Measurements from ENCODE around the gene HOXC6.
A peak's percentile ranks its signal among the peaks of the same experiment; 100 is the strongest.

The HOXC6 gene

GRCh38 chr12:54028314-54029201 lies at the start of gene HOXC6:
Gene HOXC6 (plus strand): TSS chr12:54028440. CDS start chr12:54028522, 82 bp downstream.
- peaks cover 27% of the 10 kb centered on the region for H3K4me1 Mint-ChIP-seq (ENCODE audit: low read depth)
- H3K9me3 Mint-ChIP-seq = no peaks in the 10 kb centered on the region
- no peak within 1 kb of the TSS for H3K27ac Mint-ChIP-seq
- H3K27me3 Mint-ChIP-seq (ENCODE audit: low read depth) = peaks cover 95% of the 10 kb centered on the region
- H3K4me3 Mint-ChIP-seq = no peak within 1 kb of the TSS
- H3K36me3 Mint-ChIP-seq (ENCODE audit: low read depth) = peaks cover 2% of the 10 kb centered on the region

GRCh38 chr12:53978477-53979356 lies 49.5 kb upstream of the HOXC6 start:
- peaks cover 3% of the 10 kb centered on the region for H3K4me1 Mint-ChIP-seq (ENCODE audit: low read depth)
- peaks cover 3% of the 10 kb centered on the region for H3K36me3 Mint-ChIP-seq (ENCODE audit: low read depth)
- no peak overlapping the region for H3K27ac Mint-ChIP-seq
- no peaks in the 10 kb centered on the region for H3K9me3 Mint-ChIP-seq
- H3K27me3 Mint-ChIP-seq (ENCODE audit: low read depth) = peaks cover 92% of the 10 kb centered on the region
- no peak overlapping the region for H3K4me3 Mint-ChIP-seq

GRCh38 chr12:53980104-53980801 lies 48.0 kb upstream of the HOXC6 start:
- H3K27me3 Mint-ChIP-seq (ENCODE audit: low read depth) = peaks cover 97% of the 10 kb centered on the region
- no peaks in the 10 kb centered on the region for H3K9me3 Mint-ChIP-seq
- H3K4me1 Mint-ChIP-seq (ENCODE audit: low read depth) = peaks cover 7% of the 10 kb centered on the region
- no peak overlapping the region for H3K4me3 Mint-ChIP-seq
- no peak overlapping the region for H3K27ac Mint-ChIP-seq
- peaks cover 3% of the 10 kb centered on the region for H3K36me3 Mint-ChIP-seq (ENCODE audit: low read depth)

- H3K9me3 Mint-ChIP-seq = no peaks in the 10 kb centered on the region
- peaks cover 95% of the 10 kb centered on the region for H3K27me3 Mint-ChIP-seq (ENCODE audit: low read depth)
- peaks cover 7% of the 10 kb centered on the region for H3K4me1 Mint-ChIP-seq (ENCODE audit: low read depth)
- peak overlapping the region; percentile 17 for H3K27ac Mint-ChIP-seq
- peaks cover 1% of the 10 kb centered on the region for H3K36me3 Mint-ChIP-seq (ENCODE audit: low read depth)
- no peak overlapping the region for H3K4me3 Mint-ChIP-seq
Observed at GRCh38 chr12:53980802-53981496, 47.3 kb upstream of the HOXC6 start.

- Mint-ChIP-seq H3K4me1 (ENCODE audit: low read depth) (peaks cover 10% of the 10 kb centered on the region), H3K36me3 (ENCODE audit: low read depth) (peaks cover 1% of the 10 kb centered on the region), H3K9me3 (no peaks in the 10 kb centered on the region), H3K27ac (peak overlapping the region; percentile 26), H3K4me3 (no peak overlapping the region), H3K27me3 (ENCODE audit: low read depth) (peaks cover 95% of the 10 kb centered on the region)
Observed at GRCh38 chr12:53981634-53982565, 46.3 kb upstream of the HOXC6 start.

GRCh38 chr12:53982648-53983567 lies 45.3 kb upstream of the HOXC6 start:
- Mint-ChIP-seq H3K27me3 (ENCODE audit: low read depth) (peaks cover 95% of the 10 kb centered on the region), H3K4me3 (no peak overlapping the region), H3K27ac (peak overlapping the region; percentile 29), H3K36me3 (ENCODE audit: low read depth) (peaks cover 1% of the 10 kb centered on the region), H3K4me1 (ENCODE audit: low read depth) (peaks cover 10% of the 10 kb centered on the region), H3K9me3 (no peaks in the 10 kb centered on the region)

- no peak overlapping the region for H3K4me3 Mint-ChIP-seq
- H3K27me3 Mint-ChIP-seq (ENCODE audit: low read depth) = peaks cover 95% of the 10 kb centered on the region
- peaks cover 12% of the 10 kb centered on the region for H3K4me1 Mint-ChIP-seq (ENCODE audit: low read depth)
- no peaks in the 10 kb centered on the region for H3K9me3 Mint-ChIP-seq
- peaks cover 1% of the 10 kb centered on the region for H3K36me3 Mint-ChIP-seq (ENCODE audit: low read depth)
- peak overlapping the region; percentile 41 for H3K27ac Mint-ChIP-seq
Observed at GRCh38 chr12:53983568-53983949, 44.7 kb upstream of the HOXC6 start.

- Mint-ChIP-seq H3K4me1 (ENCODE audit: low read depth) (peaks cover 15% of the 10 kb centered on the region), H3K9me3 (no peaks in the 10 kb centered on the region), H3K27me3 (ENCODE audit: low read depth) (peaks cover 95% of the 10 kb centered on the region), H3K27ac (peak overlapping the region; percentile 41), H3K36me3 (ENCODE audit: low read depth) (peaks cover 1% of the 10 kb centered on the region), H3K4me3 (no peak overlapping the region)
Observed at GRCh38 chr12:53983950-53984572, 44.2 kb upstream of the HOXC6 start.

GRCh38 chr12:53984901-53985691 lies 43.1 kb upstream of the HOXC6 start, which contains the start of gene HOXC10:
Gene HOXC10 (plus strand): TSS chr12:53985146. CDS start chr12:53985260, 114 bp downstream.
- H3K27me3 Mint-ChIP-seq (ENCODE audit: low read depth) = peaks cover 95% of the 10 kb centered on the region
- H3K4me3 Mint-ChIP-seq = peak within 1 kb of the TSS; percentile 38
- H3K36me3 Mint-ChIP-seq (ENCODE audit: low read depth) = peaks cover 1% of the 10 kb centered on the region
- no peaks in the 10 kb centered on the region for H3K9me3 Mint-ChIP-seq
- peaks cover 23% of the 10 kb centered on the region for H3K4me1 Mint-ChIP-seq (ENCODE audit: low read depth)
- H3K27ac Mint-ChIP-seq = peak within 1 kb of the TSS; percentile 78

- H3K4me3 Mint-ChIP-seq = no peak overlapping the region
- H3K36me3 Mint-ChIP-seq (ENCODE audit: low read depth) = no peaks in the 10 kb centered on the region
Observed at GRCh38 chr12:53985692-53985993, 42.6 kb upstream of the HOXC6 start.

GRCh38 chr12:53985994-53986685 lies 42.1 kb upstream of the HOXC6 start:
- Mint-ChIP-seq H3K4me1 (ENCODE audit: low read depth) (peaks cover 26% of the 10 kb centered on the region), H3K36me3 (ENCODE audit: low read depth) (no peaks in the 10 kb centered on the region), H3K4me3 (no peak overlapping the region), H3K27me3 (ENCODE audit: low read depth) (peaks cover 95% of the 10 kb centered on the region), H3K27ac (peak overlapping the region; percentile 31), H3K9me3 (no peaks in the 10 kb centered on the region)

More at GRCh38 chr12:53985692-53985993, 42.6 kb upstream of the HOXC6 start:
- Mint-ChIP-seq H3K4me1 (ENCODE audit: low read depth) (peaks cover 26% of the 10 kb centered on the region), H3K27ac (no peak overlapping the region), H3K27me3 (ENCODE audit: low read depth) (peaks cover 95% of the 10 kb centered on the region), H3K9me3 (no peaks in the 10 kb centered on the region)
